OCI-LY1 (cell line): ENCODE measurements around the gene C1orf50.

ENCODE experiments used
- H2AFZ ChIP-seq: fragments of 200-600 bp; sonication (generic), shearing (Covaris generic); 2 replicates; pipeline ENCODE4 v1.6.0; 2014; ENCODE audit warnings: antibody characterized with exemption, mild to moderate bottlenecking, low read length
- H3F3A ChIP-seq: fragments of 200-600 bp; sonication (generic), shearing (Covaris generic); 2 replicates; pipeline ENCODE4 v1.6.0; 2014; ENCODE audit warnings: mild to moderate bottlenecking, antibody characterized with exemption, low read length, moderate library complexity; ENCODE audit not compliant: insufficient read depth
- H3K27ac ChIP-seq: fragments of 200-600 bp; sonication (generic); 2 replicates; pipeline ENCODE4 v1.5.1; 2014; ENCODE audit warnings: low read length, mixed run types, mild to moderate bottlenecking, low read depth; ENCODE audit not compliant: poor library complexity, severe bottlenecking
- H3K27me3 ChIP-seq: fragments of 200-600 bp; sonication (generic); 2 replicates; pipeline ENCODE4 v1.6.0; 2014; ENCODE audit warnings: antibody characterized with exemption, mild to moderate bottlenecking, low read length, moderate library complexity; ENCODE audit not compliant: insufficient read depth
- H3K36me3 ChIP-seq: fragments of 200-600 bp; sonication (generic); 2 replicates; pipeline ENCODE4 v1.6.1; 2014; ENCODE audit warnings: mild to moderate bottlenecking, antibody characterized with exemption, low read length, moderate library complexity, mixed read lengths; ENCODE audit not compliant: insufficient read depth
- H3K4me1 ChIP-seq: fragments of 200-600 bp; sonication (generic); 2 replicates; pipeline ENCODE4 v1.5.1; 2014; ENCODE audit warnings: mild to moderate bottlenecking, low read length, moderate library complexity; ENCODE audit not compliant: insufficient read depth, severe bottlenecking
- H3K4me2 ChIP-seq: fragments of 200-600 bp; sonication (generic), shearing (Covaris generic); 2 replicates; pipeline ENCODE4 v1.6.1; 2014; ENCODE audit warnings: low read length
- H3K4me3 ChIP-seq: fragments of 200-600 bp; sonication (generic); 2 replicates; pipeline ENCODE4 v1.5.1; 2014; ENCODE audit warnings: low read length, low read depth, mild to moderate bottlenecking, mixed read lengths; ENCODE audit not compliant: poor library complexity, severe bottlenecking
- H3K79me2 ChIP-seq: fragments of 200-600 bp; shearing (Covaris generic); 2 replicates; pipeline ENCODE4 v1.6.1; 2016; ENCODE audit warnings: mixed run types, low read length, mixed read lengths; ENCODE audit not compliant: insufficient read depth
- H3K9ac ChIP-seq: fragments of 200-600 bp; sonication (generic), shearing (Covaris generic); 2 replicates; pipeline ENCODE4 v1.6.1; 2014; ENCODE audit warnings: mild to moderate bottlenecking, low read length, mixed read lengths
- H3K9me2 ChIP-seq: fragments of 200-600 bp; sonication (generic), shearing (Covaris generic); 2 replicates; pipeline ENCODE4 v1.6.1; 2014; ENCODE audit warnings: low read depth, mild to moderate bottlenecking, low read length, mixed read lengths
- H3K9me3 ChIP-seq: fragments of 200-600 bp; shearing (Covaris generic); 2 replicates; pipeline ENCODE4 v1.6.1; 2014; ENCODE audit warnings: low read length, mixed read lengths
- H4K20me1 ChIP-seq: fragments of 200-600 bp; sonication (generic), shearing (Covaris generic); 2 replicates; pipeline ENCODE4 v1.6.0; 2016; ENCODE audit warnings: mild to moderate bottlenecking, low read length; ENCODE audit not compliant: insufficient read depth
- EZH2 ChIP-seq: fragments of 200-600 bp; sonication (generic), shearing (Covaris generic); IDR thresholded peaks from 2 replicates; pipeline ENCODE4 v1.8.0; 2017; ENCODE audit warnings: borderline replicate concordance, mixed run types, mild to moderate bottlenecking, antibody characterized with exemption, low read length, moderate library complexity, mixed read lengths
- TF ChIP-seq, protein P1 (sequence below): fragments of 200-600 bp; sonication (generic), shearing (Covaris generic); IDR thresholded peaks from 2 replicates; pipeline ENCODE4 v1.5.1; 2017; ENCODE audit warnings: mild to moderate bottlenecking, antibody characterized with exemption, low read length, moderate library complexity, mixed read lengths

Gene C1orf50

DNA sequence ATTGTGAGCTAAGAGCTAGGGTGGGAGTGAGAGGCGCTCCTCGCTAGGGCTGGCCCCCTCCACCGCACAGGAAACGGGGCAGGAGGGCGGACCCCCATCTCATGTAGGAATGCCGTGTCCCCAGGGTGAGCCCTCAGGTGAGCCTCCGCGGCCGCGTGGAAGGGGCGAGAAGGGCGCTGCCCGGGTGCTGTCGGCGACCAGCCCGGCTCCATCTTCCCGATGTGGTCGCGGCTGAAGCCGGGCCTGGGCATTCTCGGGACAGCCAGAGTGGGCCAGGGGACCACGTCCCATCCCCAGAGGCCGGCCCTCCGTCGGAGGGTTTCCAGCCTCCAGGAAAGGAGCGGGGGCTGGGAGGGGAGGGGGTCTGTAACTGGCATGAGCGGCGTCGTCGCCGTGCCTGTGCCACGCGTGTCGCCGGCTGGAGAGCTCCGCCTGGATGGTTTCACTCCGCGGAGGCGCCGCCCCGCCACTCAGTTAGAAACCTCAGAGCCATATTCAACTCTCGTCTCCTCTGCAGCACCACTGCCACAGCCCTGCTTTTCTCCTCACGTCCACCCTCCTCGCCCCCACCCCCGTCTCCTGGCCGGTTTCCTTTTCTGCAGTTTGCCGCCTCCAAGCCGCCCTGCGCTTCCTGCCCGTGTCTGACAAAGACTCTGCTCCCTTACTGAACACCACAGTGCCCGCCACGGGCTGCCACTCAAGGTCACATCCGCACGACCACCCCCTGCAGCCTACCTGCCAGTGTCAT, 18.1 kb downstream of the C1orf50 start, which contains the start of gene TMEM269:
Gene TMEM269 (plus strand): TSS at position 46 of the 748 bp plus-strand sequence. CDS start 4,903 bp downstream, outside the sequence.
- Histone ChIP-seq H3K9me2 (no peaks in the 10 kb centered on the region), H3K27ac (no peak within 1 kb of the TSS), H3K79me2 (no peaks in the 10 kb centered on the region), H3K4me2 (no peak within 1 kb of the TSS), H3K27me3 (no peaks in the 10 kb centered on the region), H3K4me1 (no peaks in the 10 kb centered on the region), H3F3A (no peaks in the 10 kb centered on the region), H3K36me3 (peaks cover 29% of the 10 kb centered on the region), H4K20me1 (no peaks in the 10 kb centered on the region), H3K4me3 (no peak within 1 kb of the TSS), H3K9ac (no peak within 1 kb of the TSS), H3K9me3 (no peaks in the 10 kb centered on the region), H2AFZ (no peak within 1 kb of the TSS)
- TF ChIP-seq EZH2, result no peak
- TF ChIP-seq, protein P1, sequence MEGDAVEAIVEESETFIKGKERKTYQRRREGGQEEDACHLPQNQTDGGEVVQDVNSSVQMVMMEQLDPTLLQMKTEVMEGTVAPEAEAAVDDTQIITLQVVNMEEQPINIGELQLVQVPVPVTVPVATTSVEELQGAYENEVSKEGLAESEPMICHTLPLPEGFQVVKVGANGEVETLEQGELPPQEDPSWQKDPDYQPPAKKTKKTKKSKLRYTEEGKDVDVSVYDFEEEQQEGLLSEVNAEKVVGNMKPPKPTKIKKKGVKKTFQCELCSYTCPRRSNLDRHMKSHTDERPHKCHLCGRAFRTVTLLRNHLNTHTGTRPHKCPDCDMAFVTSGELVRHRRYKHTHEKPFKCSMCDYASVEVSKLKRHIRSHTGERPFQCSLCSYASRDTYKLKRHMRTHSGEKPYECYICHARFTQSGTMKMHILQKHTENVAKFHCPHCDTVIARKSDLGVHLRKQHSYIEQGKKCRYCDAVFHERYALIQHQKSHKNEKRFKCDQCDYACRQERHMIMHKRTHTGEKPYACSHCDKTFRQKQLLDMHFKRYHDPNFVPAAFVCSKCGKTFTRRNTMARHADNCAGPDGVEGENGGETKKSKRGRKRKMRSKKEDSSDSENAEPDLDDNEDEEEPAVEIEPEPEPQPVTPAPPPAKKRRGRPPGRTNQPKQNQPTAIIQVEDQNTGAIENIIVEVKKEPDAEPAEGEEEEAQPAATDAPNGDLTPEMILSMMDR, result no peak

DNA sequence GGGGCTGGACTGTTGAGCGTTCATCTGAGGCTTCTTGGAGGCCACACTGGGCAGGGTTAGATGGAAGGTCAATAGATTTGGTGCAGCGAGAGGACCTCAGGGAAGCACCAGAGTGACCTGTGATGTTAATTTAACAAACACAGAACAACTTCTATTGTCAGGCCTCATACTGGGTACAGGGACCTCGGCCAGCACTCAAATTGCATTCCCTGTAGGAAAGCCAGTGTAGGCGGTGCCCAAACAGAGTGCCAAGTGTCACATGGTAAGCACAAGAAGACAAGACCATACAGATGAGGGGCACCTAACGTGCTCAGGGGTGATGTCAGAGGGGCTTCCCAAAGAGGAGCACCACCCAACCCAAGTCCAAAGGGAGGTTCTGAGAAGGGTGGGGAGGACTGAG, 19.0 kb downstream of the C1orf50 start:
- Histone ChIP-seq H4K20me1 (no peaks in the 10 kb centered on the region), H3K79me2 (no peaks in the 10 kb centered on the region), H3K4me3 (no peak overlapping the region), H3K9me2 (no peaks in the 10 kb centered on the region), H3K9ac (no peak overlapping the region), H3F3A (no peaks in the 10 kb centered on the region), H3K4me2 (no peak overlapping the region), H3K9me3 (no peaks in the 10 kb centered on the region), H3K36me3 (peaks cover 19% of the 10 kb centered on the region), H3K27ac (no peak overlapping the region), H3K4me1 (no peaks in the 10 kb centered on the region), H3K27me3 (no peaks in the 10 kb centered on the region), H2AFZ (no peak overlapping the region)
- no peak for TF ChIP-seq EZH2
- TF ChIP-seq, protein P1, result no peak

DNA sequence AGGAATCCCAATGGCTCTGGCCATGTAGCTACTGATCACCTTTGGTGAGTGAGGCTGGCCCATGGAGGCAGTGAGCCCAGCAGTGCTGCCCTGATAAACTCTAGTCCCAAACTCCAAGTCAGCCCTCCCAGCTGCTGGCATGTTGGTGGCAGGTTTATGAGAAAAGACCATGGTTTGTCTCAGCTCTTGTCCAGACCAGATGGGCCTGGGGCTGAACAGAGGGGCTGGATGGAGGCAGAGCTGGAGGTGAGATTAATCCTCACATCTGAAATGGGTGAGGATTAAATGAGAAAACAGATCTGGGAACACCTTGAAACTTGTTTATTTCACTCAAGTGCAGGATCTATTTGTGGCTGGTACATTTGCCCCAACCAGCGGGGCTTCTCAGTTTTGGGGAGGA, 21.0 kb downstream of the C1orf50 start:
- H3K4me3 ChIP-seq, result no peak overlapping the region
- H3K9me2 ChIP-seq, result no peaks in the 10 kb centered on the region
- H3K4me1 ChIP-seq, result no peaks in the 10 kb centered on the region
- no peaks in the 10 kb centered on the region for H4K20me1 ChIP-seq
- TF ChIP-seq, protein P1, result no peak
- no peak for TF ChIP-seq EZH2
- H3F3A ChIP-seq, result no peaks in the 10 kb centered on the region
- no peak overlapping the region for H3K9ac ChIP-seq
- H3K9me3 ChIP-seq, result no peaks in the 10 kb centered on the region
- no peaks in the 10 kb centered on the region for H3K27me3 ChIP-seq
- no peaks in the 10 kb centered on the region for H3K79me2 ChIP-seq
- no peak overlapping the region for H3K27ac ChIP-seq
- no peak overlapping the region for H3K4me2 ChIP-seq
- peaks cover 4% of the 10 kb centered on the region for H3K36me3 ChIP-seq
- H2AFZ ChIP-seq, result no peak overlapping the region
